Prostate gland (tissue), 2 donors: ENCODE measurements around the gene NTM. TPM values are rescaled to one million over a fixed set of nuclear protein-coding genes. Genes with fewer than 3 reads are reported as not detected.

Source experiments
- DNase-seq: peaks from one replicate; pipeline ENCODE4 v3.0.0-alpha.2; 2019; ENCODE audit warnings: low spot score
- H3K27ac ChIP-seq, 2 donors: fragments of 200-600 bp; sonication (generic); 2 replicates each; pipeline ENCODE4 v1.5.1; 2017 to 2019
- H3K27me3 ChIP-seq: fragments of 200-600 bp; sonication (generic); replicated peaks from 2 replicates; pipeline ENCODE4 v1.5.1; 2019; ENCODE audit not compliant: insufficient read depth
- H3K36me3 ChIP-seq, 2 donors: fragments of 200-600 bp; sonication (generic); 1 replicate in 1 of 2; 2 replicates in 1 of 2; pipeline versions ENCODE4 v1.5.1 to v1.8.1; 2017 to 2019
- H3K4me1 ChIP-seq: fragments of 200-600 bp; sonication (generic); replicated peaks from 2 replicates; pipeline ENCODE4 v1.5.1; 2019
- H3K4me3 ChIP-seq, 2 donors: fragments of 200-600 bp; sonication (generic); 2 replicates each; pipeline ENCODE4 v1.5.1; 2017 to 2019
- H3K9me3 ChIP-seq: fragments of 200-600 bp; sonication (generic); 2 replicates; pipeline ENCODE4 v1.5.1; 2017
- CTCF ChIP-seq, 4 experiments: fragments of 200-600 bp in 2 of 4; fragments of 450-650 bp in 2 of 4; sonication (generic) in 2 of 4; IDR thresholded peaks; 1 replicate in 3 of 4; 2 replicates in 1 of 4; pipeline ENCODE4 v1.5.1; 2016 to 2019; ENCODE audit warnings: antibody characterized with exemption in 4 of 4, mild to moderate bottlenecking in 2 of 4, moderate library complexity in 2 of 4
- POLR2A ChIP-seq: fragments of 450-650 bp; IDR thresholded peaks from one replicate; pipeline ENCODE4 v1.6.1; 2016; ENCODE audit warnings: antibody characterized with exemption, mild to moderate bottlenecking
- POLR2AphosphoS5 ChIP-seq: sonication (generic); formaldehyde crosslinking; IDR thresholded peaks from one replicate; pipeline ENCODE4 v1.6.1; 2017; ENCODE audit warnings: antibody characterized with exemption
- WGBS: methylation state at CpG from one replicate; pipeline ENCODE4 v1.1.5; 2018; 5-methylcytosine and 5-hydroxymethylcytosine counted together
- intact Hi-C: fragments of 100-400 bp; cut with DNase I; formaldehyde crosslinking; loops from one replicate; pipeline ENCODE4 v1.14.2; 2022
- total RNA-seq, 2 donors: library from RNA; depleted of rRNA; stranded (reverse); fragments of >200 nt; gene quantifications; one replicate each; pipeline ENCODE4 v1.1.0, GENCODE V29; 2016

The NTM gene
- total RNA-seq, 2 donors from 2014 or later = 7.4 TPM; not detected in 1

GRCh38 chr11:132174362-132175255 is 804.2 kb downstream of the NTM start:
- no peaks in the 10 kb centered on the region for H3K36me3 ChIP-seq
- H3K9me3 ChIP-seq = no peaks in the 10 kb centered on the region
- TF ChIP-seq CTCF (IDR thresholded peaks at IDR 0.05) (no peak), POLR2A (no peak), POLR2AphosphoS5 (no peak)
- DNase-seq = no peak
- no peaks in the 10 kb centered on the region for H3K27me3 ChIP-seq
- no peak overlapping the region for H3K27ac ChIP-seq
- H3K4me1 ChIP-seq = no peaks in the 10 kb centered on the region
- no peak overlapping the region for H3K4me3 ChIP-seq
- 47% methylated on average over 15 of the region's 15 CpGs for whole genome bisulfite sequencing
- intact Hi-C loops = no loop called here

- intact Hi-C loops = no loop called here
- no peaks in the 10 kb centered on the region for H3K36me3 ChIP-seq
- no peaks in the 10 kb centered on the region for H3K27me3 ChIP-seq
- H3K9me3 ChIP-seq = no peaks in the 10 kb centered on the region
- DNase-seq = no peak
- no peak overlapping the region for H3K27ac ChIP-seq
- TF ChIP-seq CTCF (IDR thresholded peaks at IDR 0.05) (no peak), POLR2AphosphoS5 (no peak)
- 19% methylated on average over 1 of the region's 1 CpG for WGBS
- no peaks in the 10 kb centered on the region for H3K4me1 ChIP-seq
- no peak overlapping the region for H3K4me3 ChIP-seq
Observed at GRCh38 chr11:132177106-132177505, 806.7 kb downstream of the NTM start.

- 31% methylated on average over 4 of the region's 4 CpGs for WGBS
- Histone ChIP-seq H3K27me3 (no peaks in the 10 kb centered on the region), H3K27ac (no peak overlapping the region), H3K9me3 (no peaks in the 10 kb centered on the region), H3K4me3 (no peak overlapping the region), H3K4me1 (no peaks in the 10 kb centered on the region), H3K36me3 (no peaks in the 10 kb centered on the region)
- DNase-seq = no peak
- intact Hi-C loops = no loop called here
- TF ChIP-seq POLR2AphosphoS5 (no peak), CTCF (IDR thresholded peaks at IDR 0.05) (no peak), POLR2A (no peak)
Observed at GRCh38 chr11:132184079-132184478, 813.7 kb downstream of the NTM start.

- no peak for DNase-seq
- intact Hi-C loops = no loop called here
- Histone ChIP-seq H3K36me3 (no peaks in the 10 kb centered on the region), H3K9me3 (no peaks in the 10 kb centered on the region), H3K27me3 (no peaks in the 10 kb centered on the region), H3K4me1 (no peaks in the 10 kb centered on the region), H3K27ac (no peak overlapping the region), H3K4me3 (no peak overlapping the region)
- TF ChIP-seq POLR2A (no peak), CTCF (IDR thresholded peaks at IDR 0.05) (no peak), POLR2AphosphoS5 (no peak)
- 84% methylated on average over 12 of the region's 12 CpGs for WGBS
Observed at GRCh38 chr11:132185726-132186592, 815.5 kb downstream of the NTM start.
